ENCODE results near the gene HLCS. TPM values are rescaled to one million over a fixed set of nuclear protein-coding genes. Genes with fewer than 3 reads are reported as not detected.

The HLCS gene
- total RNA-seq, 1 donor from 2014 or later = 20.2 TPM

- Mint-ChIP-seq H3K36me3 (peaks cover 4% of the 10 kb centered on the region), H3K4me1 (peaks cover 13% of the 10 kb centered on the region), H3K27me3 (ENCODE audit: low read depth) (no peaks in the 10 kb centered on the region), H3K27ac (no peak overlapping the region), H3K4me3 (no peak overlapping the region), H3K9me3 (peaks cover 4% of the 10 kb centered on the region)
- DNase-seq (ENCODE audit: low spot score in 2 of 2, unreplicated experiment in 2 of 2) = no peak
- no peak for TF ChIP-seq CTCF (IDR thresholded peaks at IDR 0.05; ENCODE audit: unreplicated experiment)
Measured at GRCh38 chr21:36845070-36845469, 121.4 kb downstream of the HLCS start.

GRCh38 chr21:36841866-36842265 is 124.6 kb downstream of the HLCS start:
- Mint-ChIP-seq H3K4me1 (peaks cover 3% of the 10 kb centered on the region), H3K9me3 (peaks cover 4% of the 10 kb centered on the region), H3K27me3 (ENCODE audit: low read depth) (no peaks in the 10 kb centered on the region), H3K4me3 (no peak overlapping the region), H3K36me3 (peaks cover 4% of the 10 kb centered on the region), H3K27ac (no peak overlapping the region)
- no peak for DNase-seq (ENCODE audit: low spot score in 2 of 2, unreplicated experiment in 2 of 2)
- TF ChIP-seq CTCF (IDR thresholded peaks at IDR 0.05; ENCODE audit: unreplicated experiment) = no peak

- Mint-ChIP-seq H3K36me3 (peaks cover 4% of the 10 kb centered on the region), H3K9me3 (peaks cover 4% of the 10 kb centered on the region), H3K27me3 (ENCODE audit: low read depth) (no peaks in the 10 kb centered on the region), H3K27ac (no peak overlapping the region), H3K4me3 (no peak overlapping the region), H3K4me1 (no peaks in the 10 kb centered on the region)
- DNase-seq (ENCODE audit: low spot score in 2 of 2, unreplicated experiment in 2 of 2) = no peak
- TF ChIP-seq CTCF (IDR thresholded peaks at IDR 0.05; ENCODE audit: unreplicated experiment) = no peak
Measured at GRCh38 chr21:36839735-36840134, 126.7 kb downstream of the HLCS start.

GRCh38 chr21:36839123-36839522 is 127.3 kb downstream of the HLCS start:
- Mint-ChIP-seq H3K27me3 (ENCODE audit: low read depth) (no peaks in the 10 kb centered on the region), H3K27ac (no peak overlapping the region), H3K9me3 (peaks cover 4% of the 10 kb centered on the region), H3K4me1 (no peaks in the 10 kb centered on the region), H3K36me3 (peaks cover 4% of the 10 kb centered on the region), H3K4me3 (no peak overlapping the region)
- DNase-seq (ENCODE audit: low spot score in 2 of 2, unreplicated experiment in 2 of 2) = no peak
- no peak for TF ChIP-seq CTCF (IDR thresholded peaks at IDR 0.05; ENCODE audit: unreplicated experiment)

GRCh38 chr21:36835383-36835795 is 131.1 kb downstream of the HLCS start:
- TF ChIP-seq CTCF (IDR thresholded peaks at IDR 0.05; ENCODE audit: unreplicated experiment) = no peak
- H3K27me3 Mint-ChIP-seq (ENCODE audit: low read depth) = no peaks in the 10 kb centered on the region
- H3K9me3 Mint-ChIP-seq = no peaks in the 10 kb centered on the region
- H3K27ac Mint-ChIP-seq = no peak overlapping the region
- no peaks in the 10 kb centered on the region for H3K4me1 Mint-ChIP-seq
- DNase-seq (ENCODE audit: low spot score in 2 of 2, unreplicated experiment in 2 of 2) = no peak
- no peak overlapping the region for H3K4me3 Mint-ChIP-seq
- H3K36me3 Mint-ChIP-seq = no peaks in the 10 kb centered on the region

- no peak overlapping the region for H3K4me3 Mint-ChIP-seq
- no peak overlapping the region for H3K27ac Mint-ChIP-seq
- H3K27me3 Mint-ChIP-seq (ENCODE audit: low read depth) = no peaks in the 10 kb centered on the region
- no peak for DNase-seq (ENCODE audit: low spot score in 2 of 2, unreplicated experiment in 2 of 2)
- H3K9me3 Mint-ChIP-seq = no peaks in the 10 kb centered on the region
- no peaks in the 10 kb centered on the region for H3K36me3 Mint-ChIP-seq
- no peak for TF ChIP-seq CTCF (IDR thresholded peaks at IDR 0.05; ENCODE audit: unreplicated experiment)
- peaks cover 5% of the 10 kb centered on the region for H3K4me1 Mint-ChIP-seq
Measured at GRCh38 chr21:36834192-36834591, 132.3 kb downstream of the HLCS start.
